Measurements from ENCODE around the gene DCLK2.

The DCLK2 gene

GRCh38 chr4:150164956-150165629, 86.8 kb downstream of the DCLK2 start:
- no peaks in the 10 kb centered on the region for H3K36me3 ChIP-seq (ENCODE audit: low read length)
- H3K27ac ChIP-seq (ENCODE audit: low read depth, low read length), result no peak overlapping the region
- H3K9me3 ChIP-seq (ENCODE audit: insufficient read depth, low read length), result no peaks in the 10 kb centered on the region
- H3K27me3 ChIP-seq (ENCODE audit: low read length), result no peaks in the 10 kb centered on the region
- no peak overlapping the region for H3K4me2 ChIP-seq (ENCODE audit: low read depth, low read length, poor library complexity, severe bottlenecking)
- no peak overlapping the region for H3K9ac ChIP-seq (ENCODE audit: low read length)
- no peak overlapping the region for H3K4me3 ChIP-seq (ENCODE audit: insufficient read depth, low read length, poor library complexity, severe bottlenecking)
- no peak overlapping the region for H2AFZ ChIP-seq (ENCODE audit: low read depth, low read length, severe bottlenecking)
- H3K9me2 ChIP-seq (replicated peaks; ENCODE audit: insufficient read depth, low read length), result no peaks in the 10 kb centered on the region
- H3K79me2 ChIP-seq (ENCODE audit: insufficient read depth, low read length), result no peaks in the 10 kb centered on the region
- H4K20me1 ChIP-seq (ENCODE audit: low read depth, low read length), result no peaks in the 10 kb centered on the region
- no peak for TF ChIP-seq EZH2phosphoT487 (conservative IDR thresholded peaks at IDR 0.05; ENCODE audit: low read length)
- TF ChIP-seq, protein P1, sequence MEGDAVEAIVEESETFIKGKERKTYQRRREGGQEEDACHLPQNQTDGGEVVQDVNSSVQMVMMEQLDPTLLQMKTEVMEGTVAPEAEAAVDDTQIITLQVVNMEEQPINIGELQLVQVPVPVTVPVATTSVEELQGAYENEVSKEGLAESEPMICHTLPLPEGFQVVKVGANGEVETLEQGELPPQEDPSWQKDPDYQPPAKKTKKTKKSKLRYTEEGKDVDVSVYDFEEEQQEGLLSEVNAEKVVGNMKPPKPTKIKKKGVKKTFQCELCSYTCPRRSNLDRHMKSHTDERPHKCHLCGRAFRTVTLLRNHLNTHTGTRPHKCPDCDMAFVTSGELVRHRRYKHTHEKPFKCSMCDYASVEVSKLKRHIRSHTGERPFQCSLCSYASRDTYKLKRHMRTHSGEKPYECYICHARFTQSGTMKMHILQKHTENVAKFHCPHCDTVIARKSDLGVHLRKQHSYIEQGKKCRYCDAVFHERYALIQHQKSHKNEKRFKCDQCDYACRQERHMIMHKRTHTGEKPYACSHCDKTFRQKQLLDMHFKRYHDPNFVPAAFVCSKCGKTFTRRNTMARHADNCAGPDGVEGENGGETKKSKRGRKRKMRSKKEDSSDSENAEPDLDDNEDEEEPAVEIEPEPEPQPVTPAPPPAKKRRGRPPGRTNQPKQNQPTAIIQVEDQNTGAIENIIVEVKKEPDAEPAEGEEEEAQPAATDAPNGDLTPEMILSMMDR (IDR thresholded peaks at IDR 0.05; ENCODE audit: insufficient read depth, low read length, poor library complexity, severe bottlenecking), result no peak
- H3F3A ChIP-seq (ENCODE audit: insufficient read depth), result no peaks in the 10 kb centered on the region

DNA sequence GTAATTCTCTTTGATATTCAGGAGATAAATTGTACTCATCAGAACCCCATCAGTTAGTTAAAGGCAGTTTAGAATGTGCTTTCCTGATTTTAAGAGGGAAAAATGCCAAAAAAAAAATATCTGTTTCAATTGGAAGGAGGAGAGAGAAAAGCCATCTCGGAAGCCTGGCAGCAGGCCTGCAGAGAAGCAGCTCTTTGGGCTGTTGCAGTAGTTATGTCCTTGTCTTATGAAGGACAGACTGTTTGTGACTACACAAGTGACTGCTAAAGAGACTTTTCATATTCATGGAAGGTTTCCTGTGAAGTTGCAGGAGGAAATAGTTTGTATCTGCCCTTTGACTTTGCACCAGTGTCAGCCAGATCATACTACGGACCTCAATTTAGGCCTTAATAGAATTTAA, 88.8 kb downstream of the DCLK2 start:
- H3K9me2 ChIP-seq (replicated peaks; ENCODE audit: insufficient read depth, low read length), result no peaks in the 10 kb centered on the region
- no peaks in the 10 kb centered on the region for H4K20me1 ChIP-seq (ENCODE audit: low read depth, low read length)
- no peak overlapping the region for H3K27ac ChIP-seq (ENCODE audit: low read depth, low read length)
- H3K9me3 ChIP-seq (ENCODE audit: insufficient read depth, low read length), result no peaks in the 10 kb centered on the region
- H3K4me3 ChIP-seq (ENCODE audit: insufficient read depth, low read length, poor library complexity, severe bottlenecking), result no peak overlapping the region
- TF ChIP-seq, protein P1 (IDR thresholded peaks at IDR 0.05; ENCODE audit: insufficient read depth, low read length, poor library complexity, severe bottlenecking), result no peak
- TF ChIP-seq EZH2phosphoT487 (conservative IDR thresholded peaks at IDR 0.05; ENCODE audit: low read length), result no peak
- H3K79me2 ChIP-seq (ENCODE audit: insufficient read depth, low read length), result no peaks in the 10 kb centered on the region
- no peaks in the 10 kb centered on the region for H3K36me3 ChIP-seq (ENCODE audit: low read length)
- H3F3A ChIP-seq (ENCODE audit: insufficient read depth), result no peaks in the 10 kb centered on the region
- no peak overlapping the region for H3K4me2 ChIP-seq (ENCODE audit: low read depth, low read length, poor library complexity, severe bottlenecking)
- H2AFZ ChIP-seq (ENCODE audit: low read depth, low read length, severe bottlenecking), result no peak overlapping the region
- no peaks in the 10 kb centered on the region for H3K27me3 ChIP-seq (ENCODE audit: low read length)
- no peak overlapping the region for H3K9ac ChIP-seq (ENCODE audit: low read length)

DNA sequence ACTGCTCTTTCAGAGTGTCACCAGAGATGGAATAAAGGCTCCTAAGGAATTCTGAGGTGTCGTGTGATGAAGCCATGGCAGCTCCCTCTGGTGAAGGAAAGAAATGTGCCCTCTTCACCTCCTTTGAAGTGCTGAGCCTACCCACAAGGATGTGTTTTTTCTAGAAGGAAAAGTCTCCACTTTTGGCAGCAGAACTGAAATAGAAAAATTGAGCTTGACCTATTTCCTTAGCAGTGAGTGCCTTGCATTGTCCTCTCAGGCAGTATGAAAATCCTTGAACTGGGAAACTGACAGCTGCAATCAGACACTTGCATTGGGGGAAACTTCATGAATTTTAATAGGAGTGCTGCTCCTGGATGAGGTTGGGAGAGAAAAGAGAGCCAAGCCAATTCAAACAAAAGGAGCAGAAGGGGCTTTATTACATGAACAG, 95.2 kb downstream of the DCLK2 start:
- Histone ChIP-seq H4K20me1 (ENCODE audit: low read depth, low read length) (no peaks in the 10 kb centered on the region), H3K36me3 (ENCODE audit: low read length) (no peaks in the 10 kb centered on the region), H3K9me2 (replicated peaks; ENCODE audit: insufficient read depth, low read length) (no peaks in the 10 kb centered on the region), H3K4me2 (ENCODE audit: low read depth, low read length, poor library complexity, severe bottlenecking) (no peak overlapping the region), H3K9me3 (ENCODE audit: insufficient read depth, low read length) (no peaks in the 10 kb centered on the region), H3K79me2 (ENCODE audit: insufficient read depth, low read length) (no peaks in the 10 kb centered on the region), H3K9ac (ENCODE audit: low read length) (no peak overlapping the region), H3K27me3 (ENCODE audit: low read length) (no peaks in the 10 kb centered on the region), H3K27ac (ENCODE audit: low read depth, low read length) (no peak overlapping the region), H2AFZ (ENCODE audit: low read depth, low read length, severe bottlenecking) (no peak overlapping the region), H3K4me3 (ENCODE audit: insufficient read depth, low read length, poor library complexity, severe bottlenecking) (no peak overlapping the region), H3F3A (ENCODE audit: insufficient read depth) (no peaks in the 10 kb centered on the region)
- no peak for TF ChIP-seq EZH2phosphoT487 (conservative IDR thresholded peaks at IDR 0.05; ENCODE audit: low read length)
- TF ChIP-seq, protein P1 (IDR thresholded peaks at IDR 0.05; ENCODE audit: insufficient read depth, low read length, poor library complexity, severe bottlenecking), result no peak

Measured in SU-DHL-6 (cell line).